ENCODE data around the gene CLDN7. TPM values are rescaled to one million over a fixed set of nuclear protein-coding genes. Genes with fewer than 3 reads are reported as not detected.

Gene CLDN7
- total RNA-seq, 4 donors from 2014 or later = 2.0 to 5.9 (median 2.4) TPM; not detected in 1

- no peak overlapping the region for H3K4me3 ChIP-seq
- H3K27me3 ChIP-seq = peaks cover 0 to 17% of the 10 kb centered on the region in 2 donors
- no peaks in the 10 kb centered on the region for H3K9me3 ChIP-seq
- WGBS, 2 donors = 85 to 88% methylated on average over 8 of the region's 8 CpGs
- peaks cover 0 to 65% (median 0%) of the 10 kb centered on the region in 3 donors for H3K36me3 ChIP-seq
- H3K4me1 ChIP-seq = peaks cover 0 to 34% (median 19%) of the 10 kb centered on the region in 4 donors
- DNase-seq (ENCODE audit: low spot score in 2 of 2) = no peak
- TF ChIP-seq EP300 (IDR thresholded peaks at IDR 0.05) (no peak), CTCF (IDR thresholded peaks at IDR 0.05) (no peak), POLR2A (IDR thresholded peaks at IDR 0.05) (no peak)
- H3K27ac ChIP-seq = no peak overlapping the region
Measured at GRCh38 chr17:7256766-7257456, 5.4 kb downstream of the CLDN7 start.

GRCh38 chr17:7254511-7254910 is 7.8 kb downstream of the CLDN7 start:
- no peak overlapping the region for H3K27ac ChIP-seq
- H3K4me3 ChIP-seq = no peak overlapping the region
- peaks cover 0 to 59% (median 0%) of the 10 kb centered on the region in 3 donors for H3K36me3 ChIP-seq
- 89 to 92% methylated on average over 4 of the region's 4 CpGs for WGBS, 2 donors
- TF ChIP-seq CTCF (IDR thresholded peaks at IDR 0.05) = no peak
- H3K4me1 ChIP-seq = peaks cover 0 to 34% (median 22%) of the 10 kb centered on the region in 4 donors
- H3K27me3 ChIP-seq = no peaks in the 10 kb centered on the region
- H3K9me3 ChIP-seq = no peaks in the 10 kb centered on the region
- DNase-seq (ENCODE audit: low spot score in 2 of 2) = no peak

- DNase-seq (ENCODE audit: low spot score in 2 of 2) = no peak
- 68 to 73% methylated on average over 5 of the region's 5 CpGs for WGBS, 2 donors
- H3K36me3 ChIP-seq = peaks cover 0 to 45% (median 0%) of the 10 kb centered on the region in 3 donors
- no peak for TF ChIP-seq POLR2A (IDR thresholded peaks at IDR 0.05)
- no peak for TF ChIP-seq EP300 (IDR thresholded peaks at IDR 0.05)
- TF ChIP-seq CTCF (IDR thresholded peaks at IDR 0.05) = no peak
- H3K27me3 ChIP-seq = no peaks in the 10 kb centered on the region
- no peaks in the 10 kb centered on the region for H3K9me3 ChIP-seq
- peak overlapping the region; percentile 96 to 100 (median 99) for H3K27ac ChIP-seq
- H3K4me1 ChIP-seq = peaks cover 0 to 44% (median 30%) of the 10 kb centered on the region in 4 donors
- H3K4me3 ChIP-seq = peak overlapping the region in 3 of 4 donors; percentile 69 to 99 (median 91)
Measured at GRCh38 chr17:7253082-7253481, 9.2 kb downstream of the CLDN7 start.

- TF ChIP-seq POLR2A (IDR thresholded peaks at IDR 0.05) (peak in 1 of 2 donors; percentile 66), CTCF (IDR thresholded peaks at IDR 0.05) (peak; percentile 23 to 53 (median 35)), EP300 (IDR thresholded peaks at IDR 0.05) (peak in 1 of 2 donors; percentile 91)
- WGBS, 2 donors = 1 to 3% methylated on average over 25 to 32 of the region's 55 CpGs
- Histone ChIP-seq H3K27ac (peak within 1 kb of the TSS; percentile 96 to 100 (median 99)), H3K27me3 (no peaks in the 10 kb centered on the region), H3K4me3 (peak within 1 kb of the TSS; percentile 69 to 99 (median 89)), H3K9me3 (no peaks in the 10 kb centered on the region), H3K4me1 (peaks cover 0 to 50% (median 30%) of the 10 kb centered on the region in 4 donors), H3K36me3 (peaks cover 0 to 38% (median 0%) of the 10 kb centered on the region in 3 donors)
- peak; percentile 89 to 95 for DNase-seq (ENCODE audit: low spot score in 2 of 2)
Measured at GRCh38 chr17:7252176-7253043, 9.9 kb downstream of the CLDN7 start, which contains the start of gene ELP5. ELP5 (plus strand) TSS chr17:7252215; CDS start chr17:7252551, 336 bp downstream.

All from tibial nerve (tissue), 4 donors.